Gastroesophageal sphincter (tissue), 4 donors: ENCODE measurements around the gene ZFP36. TPM values are rescaled to one million over a fixed set of nuclear protein-coding genes. Genes with fewer than 3 reads are reported as not detected.

Experiments
- ATAC-seq: fragments of 150-250 bp; one replicate; pipeline ENCODE4 v1.9.1; 2016; ENCODE audit warnings: mild to moderate bottlenecking, moderate library complexity
- H3K27ac ChIP-seq, 4 donors: fragments of 200-600 bp; sonication (generic) in 3 of 4; 1 replicate in 3 of 4; 2 replicates in 1 of 4; pipeline ENCODE4 v1.5.1; 2016 to 2019
- H3K27me3 ChIP-seq: fragments of 200-600 bp; sonication (generic); one replicate; pipeline ENCODE4 v1.5.1; 2019
- H3K36me3 ChIP-seq, 2 donors: fragments of 200-600 bp; sonication (generic); one replicate each; pipeline ENCODE4 v1.5.1; 2019; ENCODE audit warnings: control low read depth in 1 of 2
- H3K4me1 ChIP-seq, 3 donors: fragments of 200-600 bp; sonication (generic); 1 replicate in 2 of 3; 2 replicates in 1 of 3; pipeline ENCODE4 v1.5.1; 2016 to 2019; ENCODE audit warnings: control low read depth in 2 of 3
- H3K4me3 ChIP-seq, 2 donors: fragments of 200-600 bp; sonication (generic); one replicate each; pipeline ENCODE4 v1.5.1; 2019; ENCODE audit warnings: mild to moderate bottlenecking in 1 of 2, moderate library complexity in 1 of 2
- H3K9me3 ChIP-seq, 3 donors: fragments of 200-600 bp; sonication (generic); one replicate each; pipeline ENCODE4 v1.5.1; 2017 to 2019; ENCODE audit warnings: control low read depth in 2 of 3
- EP300 ChIP-seq: sonication (generic); formaldehyde crosslinking; IDR thresholded peaks from one replicate; pipeline ENCODE4 v1.6.1; 2017; ENCODE audit warnings: antibody characterized with exemption, mild to moderate bottlenecking
- POLR2A ChIP-seq, 2 donors: fragments of 450-650 bp; IDR thresholded peaks; one replicate each; pipeline ENCODE4 v1.6.1; 2017; ENCODE audit warnings: antibody characterized with exemption in 2 of 2, mild to moderate bottlenecking in 2 of 2, moderate library complexity in 1 of 2
- POLR2AphosphoS5 ChIP-seq: sonication (generic); formaldehyde crosslinking; IDR thresholded peaks from one replicate; pipeline ENCODE4 v1.6.1; 2017; ENCODE audit warnings: antibody characterized with exemption
- WGBS, 2 donors: methylation state at CpG; one replicate each; pipeline ENCODE4 v1.1.5; 2018; ENCODE audit warnings: low coverage in 1 of 2; 5-methylcytosine and 5-hydroxymethylcytosine counted together
- total RNA-seq, 4 donors: library from RNA; depleted of rRNA; stranded (reverse); fragments of >200 nt; gene quantifications; one replicate each; pipeline ENCODE4 v1.1.0, GENCODE V29; 2016
- TF ChIP-seq, protein P1 (sequence below), 4 experiments: fragments of 200-600 bp in 2 of 4; fragments of 450-650 bp in 2 of 4; sonication (generic) in 1 of 4; IDR thresholded peaks; one replicate each; pipeline ENCODE4 v1.5.1; 2017 to 2019; ENCODE audit warnings: antibody characterized with exemption in 4 of 4, mild to moderate bottlenecking in 2 of 4, moderate library complexity in 2 of 4

Gene ZFP36
- total RNA-seq, 4 donors from 2014 or later = 78.6 to 276 (median 158) TPM

DNA sequence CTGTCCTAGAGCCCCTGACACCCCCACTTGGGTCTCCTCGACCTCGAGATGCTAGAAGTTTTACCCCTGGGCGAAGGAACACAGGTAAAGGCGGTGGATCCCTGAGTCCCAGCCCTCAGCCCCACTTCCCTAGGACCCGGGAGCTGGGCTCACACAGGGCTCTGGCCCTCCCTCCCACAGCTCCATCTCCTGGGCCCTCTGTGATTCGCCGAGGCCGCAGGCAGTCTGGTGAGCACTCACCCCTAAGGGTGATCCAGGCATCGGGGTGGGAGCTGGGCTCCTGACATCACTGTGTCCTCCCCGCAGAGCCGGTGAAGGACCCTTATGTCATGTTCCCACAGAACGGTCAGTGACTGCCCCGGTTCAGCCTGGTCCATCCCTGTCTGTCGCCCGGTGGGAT is 14.1 kb downstream of the ZFP36 start:
- TF ChIP-seq, protein P1, sequence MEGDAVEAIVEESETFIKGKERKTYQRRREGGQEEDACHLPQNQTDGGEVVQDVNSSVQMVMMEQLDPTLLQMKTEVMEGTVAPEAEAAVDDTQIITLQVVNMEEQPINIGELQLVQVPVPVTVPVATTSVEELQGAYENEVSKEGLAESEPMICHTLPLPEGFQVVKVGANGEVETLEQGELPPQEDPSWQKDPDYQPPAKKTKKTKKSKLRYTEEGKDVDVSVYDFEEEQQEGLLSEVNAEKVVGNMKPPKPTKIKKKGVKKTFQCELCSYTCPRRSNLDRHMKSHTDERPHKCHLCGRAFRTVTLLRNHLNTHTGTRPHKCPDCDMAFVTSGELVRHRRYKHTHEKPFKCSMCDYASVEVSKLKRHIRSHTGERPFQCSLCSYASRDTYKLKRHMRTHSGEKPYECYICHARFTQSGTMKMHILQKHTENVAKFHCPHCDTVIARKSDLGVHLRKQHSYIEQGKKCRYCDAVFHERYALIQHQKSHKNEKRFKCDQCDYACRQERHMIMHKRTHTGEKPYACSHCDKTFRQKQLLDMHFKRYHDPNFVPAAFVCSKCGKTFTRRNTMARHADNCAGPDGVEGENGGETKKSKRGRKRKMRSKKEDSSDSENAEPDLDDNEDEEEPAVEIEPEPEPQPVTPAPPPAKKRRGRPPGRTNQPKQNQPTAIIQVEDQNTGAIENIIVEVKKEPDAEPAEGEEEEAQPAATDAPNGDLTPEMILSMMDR (IDR thresholded peaks at IDR 0.05) = no peak
- H3K36me3 ChIP-seq = peaks cover 0 to 91% of the 10 kb centered on the region in 2 donors
- 80% methylated on average over 1 of the region's 15 CpGs; no CpG with 5 or more reads in 1 of the 2 donors for WGBS, 2 donors

GRCh38 chr19:39422020-39422419 is 15.4 kb downstream of the ZFP36 start:
- WGBS, 2 donors = 63% methylated on average over 1 of the region's 5 CpGs; no CpG with 5 or more reads in 1 of the 2 donors
- no peak for TF ChIP-seq EP300
- TF ChIP-seq, protein P1 (IDR thresholded peaks at IDR 0.05) = no peak
- TF ChIP-seq POLR2A (IDR thresholded peaks at IDR 0.05) = no peak
- TF ChIP-seq POLR2AphosphoS5 = no peak
- no peak for ATAC-seq
- H3K27ac ChIP-seq = no peak overlapping the region
- H3K4me3 ChIP-seq = no peak overlapping the region
- peaks cover 0 to 9% (median 0%) of the 10 kb centered on the region in 3 donors for H3K4me1 ChIP-seq
- H3K9me3 ChIP-seq = no peaks in the 10 kb centered on the region
- no peaks in the 10 kb centered on the region for H3K27me3 ChIP-seq
- H3K36me3 ChIP-seq = peaks cover 0 to 81% of the 10 kb centered on the region in 2 donors

More for the DNA sequence above, 14.1 kb downstream of the ZFP36 start:
- Histone ChIP-seq H3K9me3 (no peaks in the 10 kb centered on the region), H3K27ac (no peak overlapping the region), H3K4me3 (no peak overlapping the region), H3K4me1 (peaks cover 0 to 21% (median under 1%) of the 10 kb centered on the region in 3 donors), H3K27me3 (no peaks in the 10 kb centered on the region)
- ATAC-seq = no peak

GRCh38 chr19:39423258-39424086 is 16.8 kb downstream of the ZFP36 start:
- Histone ChIP-seq H3K4me3 (no peak overlapping the region), H3K27me3 (no peaks in the 10 kb centered on the region), H3K9me3 (no peaks in the 10 kb centered on the region), H3K4me1 (peaks cover 0 to 13% (median 9%) of the 10 kb centered on the region in 3 donors), H3K27ac (no peak overlapping the region), H3K36me3 (peaks cover 0 to 66% of the 10 kb centered on the region in 2 donors)
- no peak for TF ChIP-seq POLR2A (IDR thresholded peaks at IDR 0.05)
- no peak for TF ChIP-seq POLR2AphosphoS5
- TF ChIP-seq EP300 = no peak
- TF ChIP-seq, protein P1 (IDR thresholded peaks at IDR 0.05) = no peak
- no peak for ATAC-seq
- 63% methylated on average over 6 of the region's 35 CpGs; no CpG with 5 or more reads in 1 of the 2 donors for WGBS, 2 donors

- Histone ChIP-seq H3K27ac (no peak overlapping the region), H3K4me1 (peaks cover 4 to 27% (median 20%) of the 10 kb centered on the region in 3 donors), H3K36me3 (peaks cover 0 to 52% of the 10 kb centered on the region in 2 donors), H3K9me3 (no peaks in the 10 kb centered on the region), H3K27me3 (no peaks in the 10 kb centered on the region), H3K4me3 (no peak overlapping the region)
- no peak for ATAC-seq
- no CpG with 5 or more reads among the region's 16 CpGs for WGBS, 2 donors
- TF ChIP-seq EP300 = no peak
- TF ChIP-seq, protein P1 (IDR thresholded peaks at IDR 0.05) = no peak
- TF ChIP-seq POLR2A (IDR thresholded peaks at IDR 0.05) = no peak
- no peak for TF ChIP-seq POLR2AphosphoS5
Observed at GRCh38 chr19:39424934-39425333, 18.3 kb downstream of the ZFP36 start.

GRCh38 chr19:39425744-39426143 is 19.1 kb downstream of the ZFP36 start:
- Histone ChIP-seq H3K27ac (peak overlapping the region in 1 of 4 donors; percentile 17), H3K27me3 (no peaks in the 10 kb centered on the region), H3K36me3 (peaks cover 0 to 44% of the 10 kb centered on the region in 2 donors), H3K9me3 (no peaks in the 10 kb centered on the region), H3K4me1 (peaks cover 4 to 29% (median 20%) of the 10 kb centered on the region in 3 donors), H3K4me3 (no peak overlapping the region)
- TF ChIP-seq POLR2AphosphoS5 = no peak
- TF ChIP-seq EP300 = no peak
- TF ChIP-seq POLR2A (IDR thresholded peaks at IDR 0.05) = no peak
- TF ChIP-seq, protein P1 (IDR thresholded peaks at IDR 0.05) = no peak
- 82 to 92% methylated on average over 6 to 7 of the region's 7 CpGs for WGBS, 2 donors
- no peak for ATAC-seq
